ENCODE results near the gene LRRC34. TPM values are rescaled to one million over a fixed set of nuclear protein-coding genes. Genes with fewer than 3 reads are reported as not detected.

Gene LRRC34
- total RNA-seq, 1 experiment from 2014 or later, result not detected

DNA sequence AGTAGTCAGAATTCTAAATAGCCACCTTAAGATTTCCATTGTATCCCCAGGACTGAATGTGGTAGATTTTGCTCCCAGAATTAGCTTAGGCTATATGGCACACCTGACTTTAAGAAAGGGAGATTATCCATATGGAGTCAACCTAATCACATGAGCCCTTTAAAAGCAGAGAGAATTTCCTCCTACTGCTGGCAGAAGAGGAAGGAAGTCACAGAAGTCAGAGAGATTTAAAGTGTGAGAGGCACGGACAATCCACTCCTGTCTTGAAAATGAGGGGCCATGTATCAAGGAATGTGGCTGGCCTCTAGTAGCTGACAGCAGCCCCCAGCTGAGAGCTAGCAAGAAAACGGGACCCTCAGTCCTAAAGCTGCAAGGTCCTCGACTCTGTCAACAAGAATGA lies 30.3 kb upstream of the LRRC34 start:
- CTCF ChIA-PET, result no interaction called here
- Mint-ChIP-seq H3K27me3 (ENCODE audit: unreplicated experiment) (no peaks in the 10 kb centered on the region), H3K4me3 (ENCODE audit: low read depth, unreplicated experiment) (no peak overlapping the region), H3K27ac (ENCODE audit: unreplicated experiment) (no peak overlapping the region), H3K9me3 (ENCODE audit: low read depth, unreplicated experiment) (no peaks in the 10 kb centered on the region), H3K4me1 (ENCODE audit: low read depth, unreplicated experiment) (peaks cover 8% of the 10 kb centered on the region), H3K36me3 (ENCODE audit: insufficient read depth, unreplicated experiment) (no peaks in the 10 kb centered on the region)
- DNase-seq, result no peak
- intact Hi-C loops (cut with micrococcal nuclease; ENCODE audit: unreplicated experiment), result no loop called here
- TF ChIP-seq, protein P1, sequence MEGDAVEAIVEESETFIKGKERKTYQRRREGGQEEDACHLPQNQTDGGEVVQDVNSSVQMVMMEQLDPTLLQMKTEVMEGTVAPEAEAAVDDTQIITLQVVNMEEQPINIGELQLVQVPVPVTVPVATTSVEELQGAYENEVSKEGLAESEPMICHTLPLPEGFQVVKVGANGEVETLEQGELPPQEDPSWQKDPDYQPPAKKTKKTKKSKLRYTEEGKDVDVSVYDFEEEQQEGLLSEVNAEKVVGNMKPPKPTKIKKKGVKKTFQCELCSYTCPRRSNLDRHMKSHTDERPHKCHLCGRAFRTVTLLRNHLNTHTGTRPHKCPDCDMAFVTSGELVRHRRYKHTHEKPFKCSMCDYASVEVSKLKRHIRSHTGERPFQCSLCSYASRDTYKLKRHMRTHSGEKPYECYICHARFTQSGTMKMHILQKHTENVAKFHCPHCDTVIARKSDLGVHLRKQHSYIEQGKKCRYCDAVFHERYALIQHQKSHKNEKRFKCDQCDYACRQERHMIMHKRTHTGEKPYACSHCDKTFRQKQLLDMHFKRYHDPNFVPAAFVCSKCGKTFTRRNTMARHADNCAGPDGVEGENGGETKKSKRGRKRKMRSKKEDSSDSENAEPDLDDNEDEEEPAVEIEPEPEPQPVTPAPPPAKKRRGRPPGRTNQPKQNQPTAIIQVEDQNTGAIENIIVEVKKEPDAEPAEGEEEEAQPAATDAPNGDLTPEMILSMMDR (IDR thresholded peaks at IDR 0.05; ENCODE audit: unreplicated experiment), result no peak
- BruUV-seq (replicated peaks), result no TSS peak

DNA sequence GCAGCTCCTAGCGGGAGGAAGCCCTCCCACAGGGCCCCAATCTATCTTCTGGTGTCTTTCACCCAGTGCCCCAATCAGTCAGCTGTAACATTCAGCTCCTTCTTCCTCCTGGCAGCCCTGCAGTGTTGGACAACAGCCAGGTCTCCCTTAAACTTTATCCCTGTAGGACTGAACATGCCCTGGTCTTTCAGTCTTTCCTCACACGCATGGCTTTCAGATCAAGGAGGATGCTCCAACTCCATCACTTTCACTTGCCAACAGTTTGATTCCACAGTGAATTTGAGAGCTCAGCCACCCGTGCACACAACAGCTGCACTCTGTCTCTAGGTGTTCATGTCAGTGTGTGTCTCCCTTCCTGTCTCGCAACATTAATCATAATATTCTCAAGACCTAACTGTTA lies 28.5 kb upstream of the LRRC34 start:
- no TSS peak for BruUV-seq (replicated peaks)
- Mint-ChIP-seq H3K9me3 (ENCODE audit: low read depth, unreplicated experiment) (no peaks in the 10 kb centered on the region), H3K4me3 (ENCODE audit: low read depth, unreplicated experiment) (no peak overlapping the region), H3K27me3 (ENCODE audit: unreplicated experiment) (no peaks in the 10 kb centered on the region), H3K36me3 (ENCODE audit: insufficient read depth, unreplicated experiment) (no peaks in the 10 kb centered on the region), H3K27ac (ENCODE audit: unreplicated experiment) (no peak overlapping the region), H3K4me1 (ENCODE audit: low read depth, unreplicated experiment) (peaks cover 8% of the 10 kb centered on the region)
- TF ChIP-seq, protein P1 (IDR thresholded peaks at IDR 0.05; ENCODE audit: unreplicated experiment), result no peak
- DNase-seq, result no peak
- CTCF ChIA-PET, result interaction anchor here (0.6 to 0.9 kb wide), 2 partner anchors 11 to 40 kb away, joined by 3 to 4 read pairs; no protein-coding TSS in a partner anchor
- intact Hi-C loops (cut with micrococcal nuclease; ENCODE audit: unreplicated experiment), result no loop called here

DNA sequence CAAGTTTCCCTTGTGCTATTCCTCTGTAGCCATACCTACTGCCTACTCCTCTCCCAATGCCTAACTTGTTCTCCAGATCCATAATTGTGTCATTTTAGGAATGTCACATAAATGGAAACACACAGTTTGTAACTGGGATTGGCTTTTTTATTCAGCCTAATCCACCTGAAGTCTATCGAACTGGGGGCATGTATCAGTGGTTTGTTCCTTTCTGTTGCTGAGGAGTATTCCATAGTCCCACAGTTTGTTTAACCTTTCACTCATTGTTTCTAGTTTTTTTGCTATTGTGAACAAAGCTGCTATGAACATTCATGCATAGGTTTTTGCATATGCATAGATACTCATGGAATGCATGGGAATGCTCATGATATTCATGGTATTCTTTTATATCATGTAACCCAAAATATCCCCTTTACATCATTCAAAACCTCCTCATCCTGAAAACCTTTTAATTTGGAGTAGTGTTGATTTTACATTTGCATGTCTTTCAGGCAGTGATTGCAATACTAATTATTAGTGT lies 25.9 kb upstream of the LRRC34 start:
- H3K9me3 Mint-ChIP-seq (ENCODE audit: low read depth, unreplicated experiment), result no peaks in the 10 kb centered on the region
- H3K4me3 Mint-ChIP-seq (ENCODE audit: low read depth, unreplicated experiment), result no peak overlapping the region
- peaks cover 8% of the 10 kb centered on the region for H3K4me1 Mint-ChIP-seq (ENCODE audit: low read depth, unreplicated experiment)
- TF ChIP-seq, protein P1 (IDR thresholded peaks at IDR 0.05; ENCODE audit: unreplicated experiment), result no peak
- no TSS peak for BruUV-seq (replicated peaks)
- no peaks in the 10 kb centered on the region for H3K36me3 Mint-ChIP-seq (ENCODE audit: insufficient read depth, unreplicated experiment)
- CTCF ChIA-PET, result no interaction called here
- no peak overlapping the region for H3K27ac Mint-ChIP-seq (ENCODE audit: unreplicated experiment)
- intact Hi-C loops (cut with micrococcal nuclease; ENCODE audit: unreplicated experiment), result no loop called here
- DNase-seq, result no peak
- H3K27me3 Mint-ChIP-seq (ENCODE audit: unreplicated experiment), result no peaks in the 10 kb centered on the region

DNA sequence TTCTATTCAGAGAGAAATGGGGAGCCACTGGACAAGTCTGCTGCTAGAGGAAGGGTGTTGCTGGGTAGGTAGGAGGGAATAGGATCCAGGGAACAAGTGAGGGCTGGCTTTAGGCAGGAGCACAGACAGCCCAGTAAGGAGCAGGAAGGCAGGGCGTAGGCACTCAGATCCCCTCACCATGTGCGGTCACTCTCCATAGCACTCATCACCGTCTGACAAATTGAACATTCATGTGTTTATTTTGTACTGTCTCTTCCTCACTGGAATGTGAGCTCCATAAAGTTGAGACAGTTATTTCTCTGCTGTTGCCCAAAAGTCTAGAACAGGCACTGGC lies 24.2 kb upstream of the LRRC34 start:
- BruUV-seq (replicated peaks), result no TSS peak
- no peaks in the 10 kb centered on the region for H3K9me3 Mint-ChIP-seq (ENCODE audit: low read depth, unreplicated experiment)
- H3K27me3 Mint-ChIP-seq (ENCODE audit: unreplicated experiment), result no peaks in the 10 kb centered on the region
- intact Hi-C loops (cut with micrococcal nuclease; ENCODE audit: unreplicated experiment), result no loop called here
- no peak overlapping the region for H3K4me3 Mint-ChIP-seq (ENCODE audit: low read depth, unreplicated experiment)
- CTCF ChIA-PET, result no interaction called here
- H3K4me1 Mint-ChIP-seq (ENCODE audit: low read depth, unreplicated experiment), result peaks cover 8% of the 10 kb centered on the region
- no peak overlapping the region for H3K27ac Mint-ChIP-seq (ENCODE audit: unreplicated experiment)
- TF ChIP-seq, protein P1 (IDR thresholded peaks at IDR 0.05; ENCODE audit: unreplicated experiment), result no peak
- H3K36me3 Mint-ChIP-seq (ENCODE audit: insufficient read depth, unreplicated experiment), result no peaks in the 10 kb centered on the region
- DNase-seq, result no peak

Measured in Calu3 (cell line).